Esophagus squamous epithelium (tissue), 4 donors: ENCODE measurements around the gene HNRNPU.

Source experiments
- POLR2A ChIP-seq, 4 donors: fragments of 450-650 bp; IDR thresholded peaks; one replicate each; pipeline ENCODE4 v1.6.1; 2017; ENCODE audit warnings: antibody characterized with exemption in 4 of 4, mild to moderate bottlenecking in 4 of 4, moderate library complexity in 3 of 4
- TF ChIP-seq, protein P1 (sequence below), 6 experiments: fragments of 450-650 bp in 4 of 6; fragments of 200-600 bp in 2 of 6; sonication (generic) in 2 of 6; IDR thresholded peaks; one replicate each; pipeline ENCODE4 v1.5.1; 2016 to 2019; ENCODE audit warnings: antibody characterized with exemption in 6 of 6, mild to moderate bottlenecking in 4 of 6, moderate library complexity in 4 of 6

DNA sequence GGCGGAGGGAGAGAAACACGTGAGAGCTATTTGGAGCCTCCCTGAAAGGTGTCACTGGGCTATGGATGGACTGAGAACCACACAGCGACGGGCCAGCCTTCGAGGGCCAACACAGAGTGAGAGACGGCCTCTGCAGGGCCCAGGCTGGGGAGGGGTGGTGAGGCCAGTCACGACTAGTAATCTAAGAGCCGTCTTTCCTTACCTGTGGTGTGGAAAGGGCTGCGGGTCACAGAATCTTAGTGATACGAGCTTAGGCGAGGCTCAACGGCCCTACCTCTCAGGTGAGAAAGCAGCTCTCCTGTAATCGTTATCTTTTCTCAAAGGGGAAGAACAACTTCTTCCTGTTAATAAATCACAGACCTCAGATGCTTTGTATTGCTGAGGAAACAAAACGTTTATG is 62.3 kb downstream of the HNRNPU start:
- TF ChIP-seq, protein P1, sequence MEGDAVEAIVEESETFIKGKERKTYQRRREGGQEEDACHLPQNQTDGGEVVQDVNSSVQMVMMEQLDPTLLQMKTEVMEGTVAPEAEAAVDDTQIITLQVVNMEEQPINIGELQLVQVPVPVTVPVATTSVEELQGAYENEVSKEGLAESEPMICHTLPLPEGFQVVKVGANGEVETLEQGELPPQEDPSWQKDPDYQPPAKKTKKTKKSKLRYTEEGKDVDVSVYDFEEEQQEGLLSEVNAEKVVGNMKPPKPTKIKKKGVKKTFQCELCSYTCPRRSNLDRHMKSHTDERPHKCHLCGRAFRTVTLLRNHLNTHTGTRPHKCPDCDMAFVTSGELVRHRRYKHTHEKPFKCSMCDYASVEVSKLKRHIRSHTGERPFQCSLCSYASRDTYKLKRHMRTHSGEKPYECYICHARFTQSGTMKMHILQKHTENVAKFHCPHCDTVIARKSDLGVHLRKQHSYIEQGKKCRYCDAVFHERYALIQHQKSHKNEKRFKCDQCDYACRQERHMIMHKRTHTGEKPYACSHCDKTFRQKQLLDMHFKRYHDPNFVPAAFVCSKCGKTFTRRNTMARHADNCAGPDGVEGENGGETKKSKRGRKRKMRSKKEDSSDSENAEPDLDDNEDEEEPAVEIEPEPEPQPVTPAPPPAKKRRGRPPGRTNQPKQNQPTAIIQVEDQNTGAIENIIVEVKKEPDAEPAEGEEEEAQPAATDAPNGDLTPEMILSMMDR (IDR thresholded peaks at IDR 0.05), result no peak
- TF ChIP-seq POLR2A (IDR thresholded peaks at IDR 0.05), result no peak
